HG02571 (cell line): ENCODE measurements around the gene PVALB.
"Not testable (repeated sequence)": the region's sequence is repeated elsewhere in the genome, so short reads cannot be mapped to it uniquely, and the experiment has no call there.

Source experiments
- ATAC-seq: cut with Tn5 transposase; IDR thresholded peaks from one replicate; pipeline ENCODE4 v1.9.1; 2021; ENCODE audit warnings: mild to moderate bottlenecking, moderate library complexity; ENCODE audit not compliant: unreplicated experiment

PVALB gene

GRCh38 chr22:36759481-36760159 is 57.2 kb downstream of the PVALB start:
- ATAC-seq, result no peak

- no peak for ATAC-seq
Measured at GRCh38 chr22:36758792-36759271, 58.0 kb downstream of the PVALB start.

GRCh38 chr22:36757668-36758211 is 59.1 kb downstream of the PVALB start:
- ATAC-seq, result no peak

GRCh38 chr22:36756746-36757655 is 59.8 kb downstream of the PVALB start:
- ATAC-seq, result no peak

- ATAC-seq, result no peak
Measured at GRCh38 chr22:36756031-36756430, 60.8 kb downstream of the PVALB start.

GRCh38 chr22:36755316-36755715 is 61.5 kb downstream of the PVALB start:
- ATAC-seq, result no peak

- not testable (repeated sequence) for ATAC-seq
Measured at GRCh38 chr22:36754881-36755280, 62.0 kb downstream of the PVALB start.

GRCh38 chr22:36753916-36754315 is 62.9 kb downstream of the PVALB start:
- ATAC-seq, result no peak

- ATAC-seq, result no peak
Measured at GRCh38 chr22:36753120-36753802, 63.6 kb downstream of the PVALB start.
